Measurements from ENCODE around the gene C5orf52. TPM values are rescaled to one million over a fixed set of nuclear protein-coding genes. Genes with fewer than 3 reads are reported as not detected.

The C5orf52 gene
- total RNA-seq, 1 experiment from 2014 or later, result 0.84 TPM

- ATAC-seq, result no peak
- Histone ChIP-seq H3K36me3 (ENCODE audit: low read depth, low read length) (no peaks in the 10 kb centered on the region), H3K9me2 (replicated peaks; ENCODE audit: low read length) (no peaks in the 10 kb centered on the region), H3K4me1 (ENCODE audit: insufficient read depth, low read length) (peaks cover 21% of the 10 kb centered on the region), H3K79me2 (ENCODE audit: low read length) (no peaks in the 10 kb centered on the region), H2AFZ (ENCODE audit: low read length) (no peak overlapping the region), H3K27ac (ENCODE audit: low read length) (no peak overlapping the region), H3K4me2 (ENCODE audit: low read length) (no peak overlapping the region), H3F3A (ENCODE audit: low read length, unreplicated experiment) (no peaks in the 10 kb centered on the region), H3K9ac (ENCODE audit: low read length) (no peak overlapping the region), H3K4me3 (ENCODE audit: low read length) (no peak overlapping the region), H3K9me3 (ENCODE audit: low read length) (no peaks in the 10 kb centered on the region), H3K27me3 (ENCODE audit: low read length) (no peaks in the 10 kb centered on the region), H4K20me1 (ENCODE audit: low read length) (no peaks in the 10 kb centered on the region)
- intact Hi-C loops (cut with micrococcal nuclease), result no loop called here
- POLR2A ChIA-PET (ENCODE audit: unreplicated experiment), result no interaction called here
- no peak for TF ChIP-seq EZH2 (IDR thresholded peaks at IDR 0.05; ENCODE audit: low read length, unreplicated experiment)
- no peak for TF ChIP-seq CTCF (conservative IDR thresholded peaks at IDR 0.05; ENCODE audit: low read depth, low read length)
- TF ChIP-seq EZH2phosphoT487 (IDR thresholded peaks at IDR 0.05; ENCODE audit: borderline replicate concordance, low read length), result no peak
- no TSS peak for BruUV-seq (replicated peaks)
- CTCF ChIA-PET, result no interaction called here
- DNase-seq, result no peak
Observed at GRCh38 chr5:157709346-157709745, 38.0 kb downstream of the C5orf52 start.

GRCh38 chr5:157710431-157710830 is 39.1 kb downstream of the C5orf52 start:
- DNase-seq, result no peak
- Histone ChIP-seq H2AFZ (ENCODE audit: low read length) (no peak overlapping the region), H3K9ac (ENCODE audit: low read length) (peak overlapping the region; percentile 9), H3K4me3 (ENCODE audit: low read length) (no peak overlapping the region), H3K4me2 (ENCODE audit: low read length) (peak overlapping the region; percentile 41), H3K9me3 (ENCODE audit: low read length) (no peaks in the 10 kb centered on the region), H3K4me1 (ENCODE audit: insufficient read depth, low read length) (peaks cover 22% of the 10 kb centered on the region), H3K27me3 (ENCODE audit: low read length) (no peaks in the 10 kb centered on the region), H3K36me3 (ENCODE audit: low read depth, low read length) (no peaks in the 10 kb centered on the region), H3K9me2 (replicated peaks; ENCODE audit: low read length) (no peaks in the 10 kb centered on the region), H3K79me2 (ENCODE audit: low read length) (no peaks in the 10 kb centered on the region), H3F3A (ENCODE audit: low read length, unreplicated experiment) (no peaks in the 10 kb centered on the region), H4K20me1 (ENCODE audit: low read length) (no peaks in the 10 kb centered on the region), H3K27ac (ENCODE audit: low read length) (peak overlapping the region; percentile 65)
- POLR2A ChIA-PET (ENCODE audit: unreplicated experiment), result no interaction called here
- ATAC-seq, result peak; percentile 36
- intact Hi-C loops (cut with micrococcal nuclease), result loop anchor here (2.0 kb wide), 2 partner anchors 40 to 104 kb away; partner anchors contain the start of gene C5orf52
- BruUV-seq (replicated peaks), result no TSS peak
- CTCF ChIA-PET, result no interaction called here
- TF ChIP-seq EZH2 (IDR thresholded peaks at IDR 0.05; ENCODE audit: low read length, unreplicated experiment) (no peak), CTCF (conservative IDR thresholded peaks at IDR 0.05; ENCODE audit: low read depth, low read length) (no peak), EZH2phosphoT487 (IDR thresholded peaks at IDR 0.05; ENCODE audit: borderline replicate concordance, low read length) (no peak)

- Histone ChIP-seq H3F3A (ENCODE audit: low read length, unreplicated experiment) (no peaks in the 10 kb centered on the region), H3K27me3 (ENCODE audit: low read length) (no peaks in the 10 kb centered on the region), H3K9me2 (replicated peaks; ENCODE audit: low read length) (no peaks in the 10 kb centered on the region), H2AFZ (ENCODE audit: low read length) (no peak overlapping the region), H3K4me2 (ENCODE audit: low read length) (peak overlapping the region; percentile 41), H3K36me3 (ENCODE audit: low read depth, low read length) (no peaks in the 10 kb centered on the region), H3K79me2 (ENCODE audit: low read length) (no peaks in the 10 kb centered on the region), H4K20me1 (ENCODE audit: low read length) (no peaks in the 10 kb centered on the region), H3K9ac (ENCODE audit: low read length) (peak overlapping the region; percentile 18), H3K27ac (ENCODE audit: low read length) (peak overlapping the region; percentile 65), H3K4me1 (ENCODE audit: insufficient read depth, low read length) (peaks cover 22% of the 10 kb centered on the region), H3K9me3 (ENCODE audit: low read length) (no peaks in the 10 kb centered on the region), H3K4me3 (ENCODE audit: low read length) (no peak overlapping the region)
- intact Hi-C loops (cut with micrococcal nuclease), result loop anchor here (2.0 kb wide), 2 partner anchors 40 to 104 kb away; partner anchors contain the start of gene C5orf52
- CTCF ChIA-PET, result no interaction called here
- DNase-seq (peak; percentile 84), ATAC-seq (peak; percentile 87)
- TF ChIP-seq EZH2 (IDR thresholded peaks at IDR 0.05; ENCODE audit: low read length, unreplicated experiment) (no peak), CTCF (conservative IDR thresholded peaks at IDR 0.05; ENCODE audit: low read depth, low read length) (no peak), EZH2phosphoT487 (IDR thresholded peaks at IDR 0.05; ENCODE audit: borderline replicate concordance, low read length) (no peak)
- no TSS peak for BruUV-seq (replicated peaks)
- POLR2A ChIA-PET (ENCODE audit: unreplicated experiment), result no interaction called here
Observed at GRCh38 chr5:157710882-157711281, 39.5 kb downstream of the C5orf52 start.
